ENCODE results near the gene SLC35G1. TPM values are rescaled to one million over a fixed set of nuclear protein-coding genes. Genes with fewer than 3 reads are reported as not detected.

SLC35G1 gene
- total and polyA plus RNA-seq, 4 donors, result 15.2 to 26.3 (median 16.9) TPM

- DNase-seq (ENCODE audit: low read depth in 4 of 6, low spot score in 6 of 6), result no peak
- Histone ChIP-seq H3K27me3 (ENCODE audit: control insufficient read depth, insufficient read depth, low read length) (no peaks in the 10 kb centered on the region), H3K27ac (ENCODE audit: low read depth, low read length) (no peak overlapping the region), H3K36me3 (ENCODE audit: control insufficient read depth, insufficient read depth, low read length) (no peaks in the 10 kb centered on the region), H3K4me1 (ENCODE audit: control insufficient read depth, insufficient read depth, low read length) (no peaks in the 10 kb centered on the region), H3K9me3 (ENCODE audit: control insufficient read depth, insufficient read depth, low read length) (no peaks in the 10 kb centered on the region), H3K4me3 (ENCODE audit: low read depth, low read length) (no peak overlapping the region)
- WGBS (ENCODE audit: insufficient coverage), result no CpG with 5 or more reads among the region's 1 CpG
Measured at GRCh38 chr10:93938140-93938539, 44.4 kb downstream of the SLC35G1 start.

GRCh38 chr10:93940881-93941280 is 47.1 kb downstream of the SLC35G1 start:
- WGBS (ENCODE audit: insufficient coverage), result 62% methylated on average over 4 of the region's 6 CpGs
- no peak overlapping the region for H3K4me3 ChIP-seq (ENCODE audit: low read depth, low read length)
- no peaks in the 10 kb centered on the region for H3K4me1 ChIP-seq (ENCODE audit: control insufficient read depth, insufficient read depth, low read length)
- H3K27ac ChIP-seq (ENCODE audit: low read depth, low read length), result no peak overlapping the region
- no peak for DNase-seq (ENCODE audit: low read depth in 4 of 6, low spot score in 6 of 6)
- H3K36me3 ChIP-seq (ENCODE audit: control insufficient read depth, insufficient read depth, low read length), result no peaks in the 10 kb centered on the region
- no peaks in the 10 kb centered on the region for H3K27me3 ChIP-seq (ENCODE audit: control insufficient read depth, insufficient read depth, low read length)
- no peaks in the 10 kb centered on the region for H3K9me3 ChIP-seq (ENCODE audit: control insufficient read depth, insufficient read depth, low read length)

GRCh38 chr10:93941606-93942005 is 47.8 kb downstream of the SLC35G1 start:
- peak in 4 of 6 donors; percentile 10 to 70 (median 38) for DNase-seq (ENCODE audit: low read depth in 4 of 6, low spot score in 6 of 6)
- no peaks in the 10 kb centered on the region for H3K4me1 ChIP-seq (ENCODE audit: control insufficient read depth, insufficient read depth, low read length)
- H3K27me3 ChIP-seq (ENCODE audit: control insufficient read depth, insufficient read depth, low read length), result no peaks in the 10 kb centered on the region
- 32% methylated on average over 4 of the region's 7 CpGs for WGBS (ENCODE audit: insufficient coverage)
- H3K27ac ChIP-seq (ENCODE audit: low read depth, low read length), result no peak overlapping the region
- H3K36me3 ChIP-seq (ENCODE audit: control insufficient read depth, insufficient read depth, low read length), result no peaks in the 10 kb centered on the region
- no peak overlapping the region for H3K4me3 ChIP-seq (ENCODE audit: low read depth, low read length)
- H3K9me3 ChIP-seq (ENCODE audit: control insufficient read depth, insufficient read depth, low read length), result no peaks in the 10 kb centered on the region

- WGBS (ENCODE audit: insufficient coverage), result 40% methylated on average over 1 of the region's 4 CpGs
- Histone ChIP-seq H3K27ac (ENCODE audit: low read depth, low read length) (no peak overlapping the region), H3K9me3 (ENCODE audit: control insufficient read depth, insufficient read depth, low read length) (no peaks in the 10 kb centered on the region), H3K4me1 (ENCODE audit: control insufficient read depth, insufficient read depth, low read length) (no peaks in the 10 kb centered on the region), H3K4me3 (ENCODE audit: low read depth, low read length) (no peak overlapping the region), H3K36me3 (ENCODE audit: control insufficient read depth, insufficient read depth, low read length) (no peaks in the 10 kb centered on the region), H3K27me3 (ENCODE audit: control insufficient read depth, insufficient read depth, low read length) (no peaks in the 10 kb centered on the region)
- DNase-seq (ENCODE audit: low read depth in 4 of 6, low spot score in 6 of 6), result no peak
Measured at GRCh38 chr10:93945819-93946218, 52.0 kb downstream of the SLC35G1 start.

- H3K9me3 ChIP-seq (ENCODE audit: control insufficient read depth, insufficient read depth, low read length), result no peaks in the 10 kb centered on the region
- H3K27ac ChIP-seq (ENCODE audit: low read depth, low read length), result no peak overlapping the region
- WGBS (ENCODE audit: insufficient coverage), result 80% methylated on average over 8 of the region's 8 CpGs
- H3K4me1 ChIP-seq (ENCODE audit: control insufficient read depth, insufficient read depth, low read length), result no peaks in the 10 kb centered on the region
- no peak overlapping the region for H3K4me3 ChIP-seq (ENCODE audit: low read depth, low read length)
- H3K27me3 ChIP-seq (ENCODE audit: control insufficient read depth, insufficient read depth, low read length), result no peaks in the 10 kb centered on the region
- peak in 1 of 6 donors; percentile 20 for DNase-seq (ENCODE audit: low read depth in 4 of 6, low spot score in 6 of 6)
- H3K36me3 ChIP-seq (ENCODE audit: control insufficient read depth, insufficient read depth, low read length), result no peaks in the 10 kb centered on the region
Measured at GRCh38 chr10:93947055-93947454, 53.3 kb downstream of the SLC35G1 start.

GRCh38 chr10:93947524-93947923 is 53.7 kb downstream of the SLC35G1 start:
- Histone ChIP-seq H3K4me1 (ENCODE audit: control insufficient read depth, insufficient read depth, low read length) (no peaks in the 10 kb centered on the region), H3K9me3 (ENCODE audit: control insufficient read depth, insufficient read depth, low read length) (no peaks in the 10 kb centered on the region), H3K4me3 (ENCODE audit: low read depth, low read length) (no peak overlapping the region), H3K27ac (ENCODE audit: low read depth, low read length) (no peak overlapping the region), H3K36me3 (ENCODE audit: control insufficient read depth, insufficient read depth, low read length) (no peaks in the 10 kb centered on the region), H3K27me3 (ENCODE audit: control insufficient read depth, insufficient read depth, low read length) (no peaks in the 10 kb centered on the region)
- DNase-seq (ENCODE audit: low read depth in 4 of 6, low spot score in 6 of 6), result no peak

GRCh38 chr10:93951905-93952304 is 58.1 kb downstream of the SLC35G1 start:
- Histone ChIP-seq H3K4me1 (ENCODE audit: control insufficient read depth, insufficient read depth, low read length) (no peaks in the 10 kb centered on the region), H3K27me3 (ENCODE audit: control insufficient read depth, insufficient read depth, low read length) (no peaks in the 10 kb centered on the region), H3K9me3 (ENCODE audit: control insufficient read depth, insufficient read depth, low read length) (no peaks in the 10 kb centered on the region), H3K27ac (ENCODE audit: low read depth, low read length) (no peak overlapping the region), H3K4me3 (ENCODE audit: low read depth, low read length) (no peak overlapping the region), H3K36me3 (ENCODE audit: control insufficient read depth, insufficient read depth, low read length) (no peaks in the 10 kb centered on the region)
- DNase-seq (ENCODE audit: low read depth in 4 of 6, low spot score in 6 of 6), result no peak
- WGBS (ENCODE audit: insufficient coverage), result no CpG with 5 or more reads among the region's 2 CpGs

Other genes with a start within 250 kb of the SLC35G1 start
- 10 to 100 TPM; 10.0 to 21.8 TPM for gene FRA10AC1, start 191.4 kb upstream of the SLC35G1 start, total RNA-seq
- 10 to 100 TPM; 34.5 to 35.7 TPM for gene FRA10AC1, start 191.4 kb upstream of the SLC35G1 start, polyA plus RNA-seq (ENCODE audit: insufficient read length in 2 of 2)
- 10 to 100 TPM; 32.4 to 68.7 TPM for gene LGI1, start 136.0 kb upstream of the SLC35G1 start, total RNA-seq
- 10 to 100 TPM; 43.9 to 51.2 TPM for gene LGI1, start 136.0 kb upstream of the SLC35G1 start, polyA plus RNA-seq (ENCODE audit: insufficient read length in 2 of 2)
- gene PLCE1, start 100.0 kb downstream of the SLC35G1 start, total RNA-seq, result 10 to 100 TPM; 23.3 to 24.6 TPM
- gene PLCE1, start 100.0 kb downstream of the SLC35G1 start, polyA plus RNA-seq (ENCODE audit: insufficient read length in 2 of 2), result 10 to 100 TPM; 15.5 to 20.0 TPM

Data from spinal cord (tissue), 10 donors.